Measurements from ENCODE around the gene COPZ1.

COPZ1 gene

DNA sequence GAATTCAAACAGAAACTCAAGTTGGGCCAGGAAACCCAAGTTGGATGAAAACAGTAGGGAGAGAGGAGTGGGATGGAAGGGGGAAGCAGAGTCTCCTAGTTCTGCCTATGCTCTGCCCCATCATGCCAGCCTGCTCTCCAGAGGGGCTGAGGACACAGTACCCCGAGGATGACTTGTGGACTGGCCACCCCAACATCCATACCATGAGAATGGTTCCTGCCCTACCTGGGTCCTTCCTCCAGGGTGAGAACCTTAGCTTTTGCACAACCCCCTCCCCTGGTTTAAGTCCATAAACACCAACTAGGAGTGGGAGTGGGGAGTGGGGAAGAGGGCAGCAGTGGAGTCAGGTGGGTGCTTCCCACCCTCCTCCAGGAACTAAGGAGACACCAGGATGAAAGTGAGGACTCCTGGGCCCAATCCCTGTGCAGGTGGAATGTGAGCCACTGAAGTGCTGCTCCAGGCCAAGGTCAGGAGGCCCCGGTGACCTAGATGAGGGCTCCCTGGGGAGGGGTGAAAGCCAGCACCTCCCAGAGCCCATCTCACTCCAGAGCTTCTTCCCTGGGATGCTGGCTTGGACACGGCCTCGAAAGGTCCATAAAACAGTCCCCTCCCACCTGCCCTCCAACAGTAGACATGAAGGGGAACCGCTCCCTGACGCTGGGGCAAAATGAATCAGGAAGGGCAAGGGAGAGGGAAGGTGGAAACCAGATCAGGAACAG lies 53.0 kb downstream of the COPZ1 start:
- no peak overlapping the region for H3K9ac ChIP-seq (ENCODE audit: low read depth, low read length)
- peaks cover 7% of the 10 kb centered on the region for H3K4me1 ChIP-seq (ENCODE audit: insufficient read depth, low read length)
- peaks cover 9% of the 10 kb centered on the region for H3K27me3 ChIP-seq (ENCODE audit: insufficient read depth, low read length)
- H3K4me3 ChIP-seq (ENCODE audit: low read length), result peak overlapping the region; percentile 67; the same call in 1 of the 2 replicates
- H3K27ac ChIP-seq (ENCODE audit: low read length), result no peak overlapping the region
- peaks cover 36% of the 10 kb centered on the region for H3K36me3 ChIP-seq (ENCODE audit: insufficient read depth, low read depth, low read length)
- H3K9me3 ChIP-seq (ENCODE audit: insufficient read depth, low read depth, low read length), result no peaks in the 10 kb centered on the region

- H3K36me3 ChIP-seq (ENCODE audit: insufficient read depth, low read depth, low read length), result peaks cover 33% of the 10 kb centered on the region
- H3K9ac ChIP-seq (ENCODE audit: low read depth, low read length), result peak overlapping the region; percentile 45; the same call in 1 of the 2 replicates
- peaks cover 7% of the 10 kb centered on the region for H3K4me1 ChIP-seq (ENCODE audit: insufficient read depth, low read length)
- peak overlapping the region; percentile 76 for H3K4me3 ChIP-seq (ENCODE audit: low read length)
- no peaks in the 10 kb centered on the region for H3K9me3 ChIP-seq (ENCODE audit: insufficient read depth, low read depth, low read length)
- H3K27me3 ChIP-seq (ENCODE audit: insufficient read depth, low read length), result peaks cover 9% of the 10 kb centered on the region
- H3K27ac ChIP-seq (ENCODE audit: low read length), result no peak overlapping the region
These were observed 54.0 kb downstream of the COPZ1 start for GRCh38 chr12:54378796-54379397.

DNA sequence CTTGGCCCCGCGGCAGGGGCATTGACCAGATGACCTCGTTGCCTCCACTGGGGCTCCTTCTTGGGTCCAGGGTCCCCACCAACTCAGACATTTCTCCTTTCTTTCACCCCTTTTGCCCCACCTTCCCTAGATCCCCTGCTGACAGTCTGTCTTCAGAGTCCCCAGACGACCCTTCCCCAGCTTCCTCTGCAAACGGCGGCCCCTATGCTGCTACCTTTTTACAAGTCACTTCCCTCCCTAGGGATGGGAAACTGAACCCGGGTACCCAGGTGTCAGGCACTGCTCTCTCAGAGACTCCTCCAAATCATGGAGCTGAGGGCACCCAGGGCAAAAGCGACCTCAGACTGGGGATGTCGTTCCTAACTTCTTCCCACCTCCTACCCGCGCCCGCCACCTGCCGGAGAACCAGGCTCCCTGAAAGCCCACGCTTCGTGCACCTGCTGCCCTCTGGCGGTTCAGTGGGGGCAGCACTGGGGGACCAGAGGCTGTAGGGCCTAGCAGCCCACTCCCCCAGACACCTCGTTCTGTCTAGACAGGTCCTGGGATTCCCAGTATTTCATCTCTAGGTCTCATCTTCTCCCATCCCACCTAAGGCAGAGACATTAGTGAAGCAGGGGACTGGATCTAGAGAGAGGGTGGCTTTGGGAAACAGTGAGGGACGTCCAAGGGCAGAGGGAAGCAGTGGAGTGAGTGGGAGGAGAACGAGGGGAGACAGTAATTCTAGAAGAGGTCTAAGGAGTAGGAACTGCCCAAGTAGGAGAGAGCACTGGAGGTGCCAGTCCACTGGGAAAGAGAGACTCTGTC lies 54.7 kb downstream of the COPZ1 start:
- peak overlapping the region; percentile 76 for H3K4me3 ChIP-seq (ENCODE audit: low read length)
- peaks cover 30% of the 10 kb centered on the region for H3K36me3 ChIP-seq (ENCODE audit: insufficient read depth, low read depth, low read length)
- H3K27ac ChIP-seq (ENCODE audit: low read length), result no peak overlapping the region

DNA sequence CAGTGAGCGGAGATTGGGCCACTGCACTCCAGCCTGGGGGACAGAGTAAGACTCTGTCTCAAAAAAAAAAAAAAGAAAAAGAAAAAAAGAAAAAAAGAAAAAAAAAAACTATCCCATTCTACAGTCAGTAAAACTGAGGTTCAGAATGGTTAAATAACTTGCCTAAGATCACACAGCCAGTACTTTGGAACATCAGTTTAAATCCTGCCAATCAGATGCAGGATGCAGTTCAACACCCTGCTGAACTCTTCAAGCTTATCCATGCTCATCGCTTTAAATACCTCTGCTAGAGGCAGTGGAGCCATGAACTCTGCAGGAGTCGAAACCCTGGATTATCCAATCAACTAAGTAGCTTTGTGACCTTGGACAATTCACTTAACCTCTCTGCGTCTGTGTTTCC lies 56.2 kb downstream of the COPZ1 start:
- H3K4me3 ChIP-seq (ENCODE audit: low read length), result no peak overlapping the region
- H3K9ac ChIP-seq (ENCODE audit: low read depth, low read length), result no peak overlapping the region
- H3K4me1 ChIP-seq (ENCODE audit: insufficient read depth, low read length), result peaks cover 25% of the 10 kb centered on the region
- peaks cover 9% of the 10 kb centered on the region for H3K27me3 ChIP-seq (ENCODE audit: insufficient read depth, low read length)
- H3K27ac ChIP-seq (ENCODE audit: low read length), result no peak overlapping the region
- no peaks in the 10 kb centered on the region for H3K9me3 ChIP-seq (ENCODE audit: insufficient read depth, low read depth, low read length)
- peaks cover 26% of the 10 kb centered on the region for H3K36me3 ChIP-seq (ENCODE audit: insufficient read depth, low read depth, low read length)

More for the DNA sequence above, 54.7 kb downstream of the COPZ1 start:
- Histone ChIP-seq H3K4me1 (ENCODE audit: insufficient read depth, low read length) (peaks cover 12% of the 10 kb centered on the region), H3K9ac (ENCODE audit: low read depth, low read length) (peak overlapping the region; percentile 45; the same call in 1 of the 2 replicates), H3K27me3 (ENCODE audit: insufficient read depth, low read length) (peaks cover 9% of the 10 kb centered on the region), H3K9me3 (ENCODE audit: insufficient read depth, low read depth, low read length) (no peaks in the 10 kb centered on the region)

- H3K27ac ChIP-seq (ENCODE audit: low read length), result no peak overlapping the region
- peaks cover 15% of the 10 kb centered on the region for H3K36me3 ChIP-seq (ENCODE audit: insufficient read depth, low read depth, low read length)
- peaks cover 6% of the 10 kb centered on the region for H3K27me3 ChIP-seq (ENCODE audit: insufficient read depth, low read length)
- H3K9ac ChIP-seq (ENCODE audit: low read depth, low read length), result no peak overlapping the region
- no peak overlapping the region for H3K4me3 ChIP-seq (ENCODE audit: low read length)
- peaks cover 45% of the 10 kb centered on the region for H3K4me1 ChIP-seq (ENCODE audit: insufficient read depth, low read length)
- no peaks in the 10 kb centered on the region for H3K9me3 ChIP-seq (ENCODE audit: insufficient read depth, low read depth, low read length)
These were observed 58.2 kb downstream of the COPZ1 start for GRCh38 chr12:54383041-54383609.

GRCh38 chr12:54384591-54385041 lies 59.7 kb downstream of the COPZ1 start, which contains the start of gene ZNF385A:
Gene ZNF385A, minus strand, starts transcription at chr12:54384733. Its CDS starts 219 bp downstream, at chr12:54384514.
- Histone ChIP-seq H3K9ac (ENCODE audit: low read depth, low read length) (peak within 1 kb of the TSS; percentile 66; the same call in 1 of the 2 replicates), H3K9me3 (ENCODE audit: insufficient read depth, low read depth, low read length) (no peaks in the 10 kb centered on the region), H3K36me3 (ENCODE audit: insufficient read depth, low read depth, low read length) (peaks cover 15% of the 10 kb centered on the region), H3K27ac (ENCODE audit: low read length) (peak within 1 kb of the TSS; percentile 59), H3K4me1 (ENCODE audit: insufficient read depth, low read length) (peaks cover 52% of the 10 kb centered on the region), H3K4me3 (ENCODE audit: low read length) (peak within 1 kb of the TSS; percentile 53), H3K27me3 (ENCODE audit: insufficient read depth, low read length) (no peaks in the 10 kb centered on the region)

DNA sequence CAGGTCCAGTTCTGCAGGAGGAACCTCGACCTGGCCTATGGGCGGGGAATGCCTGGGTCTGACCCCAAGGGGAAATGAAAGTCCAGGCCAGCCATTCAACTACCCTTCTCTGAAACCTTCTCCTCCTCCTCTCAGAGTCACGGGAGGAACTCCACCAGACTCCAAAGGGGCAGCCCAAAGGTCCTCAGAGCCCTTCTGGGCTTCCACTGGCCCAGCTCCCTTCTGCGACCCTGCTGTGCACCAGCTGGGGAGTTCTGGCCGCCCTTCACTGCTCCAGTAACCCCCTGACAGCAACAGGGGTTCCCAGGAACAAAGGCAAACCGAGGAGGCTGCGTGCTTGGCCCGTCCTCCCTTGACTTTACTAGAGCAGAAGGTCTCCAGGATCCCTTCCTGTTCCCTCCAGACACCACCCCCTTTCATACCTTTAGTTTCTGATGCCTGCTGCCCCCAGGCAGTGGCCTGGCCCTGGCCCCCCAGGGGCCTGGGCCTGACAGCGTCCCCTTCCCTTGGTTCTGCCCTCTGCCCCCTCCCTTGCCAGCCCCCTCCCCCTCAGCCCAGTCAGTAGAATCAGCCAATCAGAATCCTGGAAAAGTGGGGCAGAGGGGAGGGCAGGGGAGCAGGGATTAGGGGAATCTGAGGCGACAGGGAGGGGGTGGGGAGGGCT lies 60.5 kb downstream of the COPZ1 start:
- Histone ChIP-seq H3K4me3 (ENCODE audit: low read length) (peak overlapping the region; percentile 53), H3K27me3 (ENCODE audit: insufficient read depth, low read length) (no peaks in the 10 kb centered on the region), H3K36me3 (ENCODE audit: insufficient read depth, low read depth, low read length) (peaks cover 15% of the 10 kb centered on the region), H3K9ac (ENCODE audit: low read depth, low read length) (peak overlapping the region; percentile 66; the same call in 1 of the 2 replicates), H3K27ac (ENCODE audit: low read length) (peak overlapping the region; percentile 59), H3K4me1 (ENCODE audit: insufficient read depth, low read length) (peaks cover 59% of the 10 kb centered on the region), H3K9me3 (ENCODE audit: insufficient read depth, low read depth, low read length) (no peaks in the 10 kb centered on the region)

- H3K27ac ChIP-seq (ENCODE audit: low read length), result peak overlapping the region; percentile 59
- H3K36me3 ChIP-seq (ENCODE audit: insufficient read depth, low read depth, low read length), result peaks cover 15% of the 10 kb centered on the region
- H3K9ac ChIP-seq (ENCODE audit: low read depth, low read length), result peak overlapping the region; percentile 46; the same call in 1 of the 2 replicates
- H3K4me1 ChIP-seq (ENCODE audit: insufficient read depth, low read length), result peaks cover 59% of the 10 kb centered on the region
- H3K27me3 ChIP-seq (ENCODE audit: insufficient read depth, low read length), result no peaks in the 10 kb centered on the region
- H3K4me3 ChIP-seq (ENCODE audit: low read length), result peak overlapping the region; percentile 53
- no peaks in the 10 kb centered on the region for H3K9me3 ChIP-seq (ENCODE audit: insufficient read depth, low read depth, low read length)
These were observed 61.6 kb downstream of the COPZ1 start for GRCh38 chr12:54386403-54387113.

- Histone ChIP-seq H3K27me3 (ENCODE audit: insufficient read depth, low read length) (peaks cover 4% of the 10 kb centered on the region; the same call in 1 of the 2 replicates), H3K27ac (ENCODE audit: low read length) (peak overlapping the region; percentile 59), H3K9ac (ENCODE audit: low read depth, low read length) (peak overlapping the region; percentile 46; the same call in 1 of the 2 replicates), H3K4me3 (ENCODE audit: low read length) (peak overlapping the region; percentile 15), H3K36me3 (ENCODE audit: insufficient read depth, low read depth, low read length) (peaks cover 15% of the 10 kb centered on the region), H3K9me3 (ENCODE audit: insufficient read depth, low read depth, low read length) (no peaks in the 10 kb centered on the region), H3K4me1 (ENCODE audit: insufficient read depth, low read length) (peaks cover 62% of the 10 kb centered on the region)
These were observed 62.2 kb downstream of the COPZ1 start for GRCh38 chr12:54387114-54387467.

GRCh38 chr12:54388237-54389133 lies 63.6 kb downstream of the COPZ1 start:
- H3K4me1 ChIP-seq (ENCODE audit: insufficient read depth, low read length), result peaks cover 66% of the 10 kb centered on the region
- no peak overlapping the region for H3K4me3 ChIP-seq (ENCODE audit: low read length)
- H3K27me3 ChIP-seq (ENCODE audit: insufficient read depth, low read length), result peaks cover 15% of the 10 kb centered on the region; the same call in 1 of the 2 replicates
- H3K27ac ChIP-seq (ENCODE audit: low read length), result no peak overlapping the region
- no peaks in the 10 kb centered on the region for H3K9me3 ChIP-seq (ENCODE audit: insufficient read depth, low read depth, low read length)
- H3K36me3 ChIP-seq (ENCODE audit: insufficient read depth, low read depth, low read length), result peaks cover 5% of the 10 kb centered on the region
- no peak overlapping the region for H3K9ac ChIP-seq (ENCODE audit: low read depth, low read length)

All from iPS-20b (cell line).